ENCODE measurements around the gene SRRD.
"Not testable (repeated sequence)": the region's sequence is repeated elsewhere in the genome, so short reads cannot be mapped to it uniquely, and the experiment has no call there.

SRRD gene

DNA sequence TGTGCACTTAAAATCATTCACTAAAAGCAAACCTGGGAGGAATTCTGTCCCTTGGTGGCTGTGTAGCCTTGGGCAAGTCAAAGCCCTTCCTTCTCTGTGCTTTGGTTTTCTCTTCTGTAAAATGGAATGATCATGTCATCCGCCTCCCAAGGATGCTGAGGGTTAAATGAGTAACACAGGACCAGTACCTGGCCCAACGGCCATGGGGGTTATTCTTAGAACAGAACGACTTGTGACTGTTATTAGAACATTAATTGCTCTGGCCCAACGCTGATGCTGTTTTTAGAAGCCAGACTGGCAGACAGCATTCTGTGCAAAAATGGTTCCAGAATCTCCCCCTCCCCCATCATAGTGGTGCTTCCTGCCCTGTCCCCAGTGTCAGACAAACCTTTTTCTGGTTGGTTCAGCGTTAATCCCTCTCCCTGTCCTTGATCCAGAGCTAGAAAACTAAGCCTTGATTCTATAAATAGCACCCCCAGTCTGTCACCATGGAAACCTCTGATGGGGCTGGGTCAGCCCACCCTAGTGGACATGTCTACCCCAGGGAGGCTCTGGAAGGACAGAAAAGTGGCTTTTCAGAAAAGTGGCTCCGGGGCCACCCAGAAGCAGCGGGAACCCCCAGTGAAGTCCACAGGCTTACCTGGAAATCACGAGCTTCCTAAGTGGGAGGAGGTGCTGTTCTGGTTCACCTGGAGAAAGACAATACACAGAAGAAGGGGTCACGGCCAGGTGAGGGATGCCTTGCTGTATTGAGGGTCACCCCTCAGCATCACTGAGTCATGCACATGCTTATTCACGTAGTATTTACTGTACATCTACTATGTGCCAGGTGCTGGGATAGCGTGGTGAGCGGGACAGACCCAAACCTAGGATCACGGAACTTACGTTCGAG lies 44.1 kb downstream of the SRRD start:
- TF ChIP-seq, protein P1, sequence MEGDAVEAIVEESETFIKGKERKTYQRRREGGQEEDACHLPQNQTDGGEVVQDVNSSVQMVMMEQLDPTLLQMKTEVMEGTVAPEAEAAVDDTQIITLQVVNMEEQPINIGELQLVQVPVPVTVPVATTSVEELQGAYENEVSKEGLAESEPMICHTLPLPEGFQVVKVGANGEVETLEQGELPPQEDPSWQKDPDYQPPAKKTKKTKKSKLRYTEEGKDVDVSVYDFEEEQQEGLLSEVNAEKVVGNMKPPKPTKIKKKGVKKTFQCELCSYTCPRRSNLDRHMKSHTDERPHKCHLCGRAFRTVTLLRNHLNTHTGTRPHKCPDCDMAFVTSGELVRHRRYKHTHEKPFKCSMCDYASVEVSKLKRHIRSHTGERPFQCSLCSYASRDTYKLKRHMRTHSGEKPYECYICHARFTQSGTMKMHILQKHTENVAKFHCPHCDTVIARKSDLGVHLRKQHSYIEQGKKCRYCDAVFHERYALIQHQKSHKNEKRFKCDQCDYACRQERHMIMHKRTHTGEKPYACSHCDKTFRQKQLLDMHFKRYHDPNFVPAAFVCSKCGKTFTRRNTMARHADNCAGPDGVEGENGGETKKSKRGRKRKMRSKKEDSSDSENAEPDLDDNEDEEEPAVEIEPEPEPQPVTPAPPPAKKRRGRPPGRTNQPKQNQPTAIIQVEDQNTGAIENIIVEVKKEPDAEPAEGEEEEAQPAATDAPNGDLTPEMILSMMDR (IDR thresholded peaks at IDR 0.05; ENCODE audit: insufficient read depth, low read length, poor library complexity, severe bottlenecking), result no peak
- TF ChIP-seq EZH2phosphoT487 (conservative IDR thresholded peaks at IDR 0.05; ENCODE audit: low read length), result no peak
- Histone ChIP-seq H3K4me2 (ENCODE audit: low read depth, low read length, poor library complexity, severe bottlenecking) (no peak overlapping the region), H3K27me3 (ENCODE audit: low read length) (no peaks in the 10 kb centered on the region), H3K27ac (ENCODE audit: low read depth, low read length) (no peak overlapping the region), H3K9ac (ENCODE audit: low read length) (no peak overlapping the region), H3K9me2 (replicated peaks; ENCODE audit: insufficient read depth, low read length) (no peaks in the 10 kb centered on the region), H3K4me3 (ENCODE audit: insufficient read depth, low read length, poor library complexity, severe bottlenecking) (no peak overlapping the region), H3K9me3 (ENCODE audit: insufficient read depth, low read length) (no peaks in the 10 kb centered on the region), H3K36me3 (ENCODE audit: low read length) (no peaks in the 10 kb centered on the region), H3K79me2 (ENCODE audit: insufficient read depth, low read length) (no peaks in the 10 kb centered on the region), H2AFZ (ENCODE audit: low read depth, low read length, severe bottlenecking) (no peak overlapping the region), H3F3A (ENCODE audit: insufficient read depth) (peaks cover 6% of the 10 kb centered on the region; the same call in 1 of the 2 replicates), H4K20me1 (ENCODE audit: low read depth, low read length) (no peaks in the 10 kb centered on the region)

DNA sequence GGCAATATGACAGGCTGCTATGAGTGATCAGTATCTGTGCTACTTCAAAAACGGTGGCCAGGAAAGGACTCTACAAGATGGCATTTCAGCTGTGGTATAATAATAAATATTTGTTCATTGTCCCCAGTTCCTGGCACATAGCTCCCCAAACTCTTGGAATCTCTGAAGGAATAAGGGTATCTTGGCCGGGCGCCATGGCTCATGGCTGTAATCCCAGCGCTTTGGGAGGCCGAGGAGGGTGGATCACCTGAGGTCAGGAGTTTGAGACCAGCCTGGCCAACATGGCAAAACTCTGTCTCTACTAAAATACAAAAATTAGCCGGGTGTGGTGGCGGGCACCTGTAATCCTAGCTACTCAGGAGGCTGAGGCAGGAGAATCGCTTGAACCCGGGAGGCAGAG lies 44.8 kb downstream of the SRRD start:
- H2AFZ ChIP-seq (ENCODE audit: low read depth, low read length, severe bottlenecking); H3F3A ChIP-seq (ENCODE audit: insufficient read depth); H4K20me1 ChIP-seq (ENCODE audit: low read depth, low read length); H3K27ac ChIP-seq (ENCODE audit: low read depth, low read length); H3K9me2 ChIP-seq (replicated peaks; ENCODE audit: insufficient read depth, low read length); H3K36me3 ChIP-seq (ENCODE audit: low read length); H3K4me2 ChIP-seq (ENCODE audit: low read depth, low read length, poor library complexity, severe bottlenecking); H3K9ac ChIP-seq (ENCODE audit: low read length); H3K9me3 ChIP-seq (ENCODE audit: insufficient read depth, low read length); H3K4me3 ChIP-seq (ENCODE audit: insufficient read depth, low read length, poor library complexity, severe bottlenecking); H3K27me3 ChIP-seq (ENCODE audit: low read length); H3K79me2 ChIP-seq (ENCODE audit: insufficient read depth, low read length): not testable (repeated sequence)

DNA sequence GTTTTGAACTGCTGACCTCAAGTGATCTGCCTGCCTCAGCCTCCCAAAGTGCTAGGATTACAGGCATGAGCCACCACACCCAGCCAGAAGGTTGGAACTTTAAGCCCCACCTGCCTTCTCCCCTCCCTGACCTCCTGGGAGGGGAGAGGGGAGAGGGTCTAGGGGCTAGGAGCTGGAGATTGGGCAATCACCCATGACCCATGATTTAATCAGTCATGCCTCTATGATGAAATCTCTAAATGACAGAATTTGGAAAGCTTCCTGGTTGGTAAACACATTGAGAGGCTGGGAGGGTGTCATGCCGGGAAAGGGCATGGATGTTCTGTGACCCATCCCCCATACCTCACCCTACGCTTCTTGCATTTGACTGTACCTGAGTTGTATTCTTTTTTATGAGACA lies 45.7 kb downstream of the SRRD start:
- no peaks in the 10 kb centered on the region for H4K20me1 ChIP-seq (ENCODE audit: low read depth, low read length)
- H3K79me2 ChIP-seq (ENCODE audit: insufficient read depth, low read length), result no peaks in the 10 kb centered on the region
- H3K9ac ChIP-seq (ENCODE audit: low read length), result no peak overlapping the region
- H3K36me3 ChIP-seq (ENCODE audit: low read length), result no peaks in the 10 kb centered on the region
- no peaks in the 10 kb centered on the region for H3K27me3 ChIP-seq (ENCODE audit: low read length)
- no peak overlapping the region for H3K4me2 ChIP-seq (ENCODE audit: low read depth, low read length, poor library complexity, severe bottlenecking)
- peaks cover 12% of the 10 kb centered on the region; the same call in 1 of the 2 replicates for H3F3A ChIP-seq (ENCODE audit: insufficient read depth)
- H3K27ac ChIP-seq (ENCODE audit: low read depth, low read length), result no peak overlapping the region
- TF ChIP-seq, protein P1 (IDR thresholded peaks at IDR 0.05; ENCODE audit: insufficient read depth, low read length, poor library complexity, severe bottlenecking), result no peak
- TF ChIP-seq EZH2phosphoT487 (conservative IDR thresholded peaks at IDR 0.05; ENCODE audit: low read length), result no peak
- no peaks in the 10 kb centered on the region for H3K9me2 ChIP-seq (replicated peaks; ENCODE audit: insufficient read depth, low read length)
- no peak overlapping the region for H2AFZ ChIP-seq (ENCODE audit: low read depth, low read length, severe bottlenecking)
- no peaks in the 10 kb centered on the region for H3K9me3 ChIP-seq (ENCODE audit: insufficient read depth, low read length)
- no peak overlapping the region for H3K4me3 ChIP-seq (ENCODE audit: insufficient read depth, low read length, poor library complexity, severe bottlenecking)

DNA sequence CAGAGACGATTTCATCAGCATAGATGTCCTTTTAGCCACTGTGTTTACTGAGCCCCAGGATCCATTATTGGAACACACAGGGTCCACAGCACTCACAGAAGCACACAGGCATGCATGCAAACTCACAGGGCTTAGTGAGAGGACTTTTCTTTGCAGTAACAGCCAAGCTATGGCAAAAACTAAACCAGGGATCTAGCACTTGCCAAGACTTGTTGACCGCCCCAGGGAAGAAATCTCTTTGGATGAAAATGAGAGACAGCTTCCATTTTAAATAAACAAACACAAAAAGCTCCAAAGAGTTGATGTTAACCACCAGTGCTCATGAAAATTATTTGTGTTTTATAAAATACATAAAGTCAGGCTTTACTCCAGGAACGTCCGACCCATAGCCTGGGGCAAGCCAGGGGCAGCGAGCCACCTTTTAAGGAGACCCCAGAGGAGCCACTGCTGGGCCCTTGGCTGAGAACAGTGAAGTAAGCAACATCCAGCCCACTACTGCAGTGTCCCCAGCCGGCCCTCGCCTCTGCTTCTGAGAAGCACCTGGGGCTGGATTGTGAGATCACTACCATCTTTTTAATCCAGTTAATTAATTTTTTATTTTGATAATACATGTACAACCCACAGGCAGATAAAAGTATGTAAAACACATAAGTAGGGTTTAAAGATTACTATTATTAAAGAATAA lies 50.6 kb downstream of the SRRD start:
- Histone ChIP-seq H3K36me3 (ENCODE audit: low read length) (no peaks in the 10 kb centered on the region), H3K9ac (ENCODE audit: low read length) (peak overlapping the region; percentile 65), H4K20me1 (ENCODE audit: low read depth, low read length) (no peaks in the 10 kb centered on the region), H3K27ac (ENCODE audit: low read depth, low read length) (peak overlapping the region; percentile 99), H3K9me3 (ENCODE audit: insufficient read depth, low read length) (no peaks in the 10 kb centered on the region), H3K4me2 (ENCODE audit: low read depth, low read length, poor library complexity, severe bottlenecking) (peak overlapping the region; percentile 90), H3K4me3 (ENCODE audit: insufficient read depth, low read length, poor library complexity, severe bottlenecking) (peak overlapping the region; percentile 39), H3K9me2 (replicated peaks; ENCODE audit: insufficient read depth, low read length) (no peaks in the 10 kb centered on the region), H3F3A (ENCODE audit: insufficient read depth) (peaks cover 27% of the 10 kb centered on the region), H2AFZ (ENCODE audit: low read depth, low read length, severe bottlenecking) (peak overlapping the region; percentile 3), H3K79me2 (ENCODE audit: insufficient read depth, low read length) (no peaks in the 10 kb centered on the region), H3K27me3 (ENCODE audit: low read length) (no peaks in the 10 kb centered on the region)
- no peak for TF ChIP-seq EZH2phosphoT487 (conservative IDR thresholded peaks at IDR 0.05; ENCODE audit: low read length)
- TF ChIP-seq, protein P1 (IDR thresholded peaks at IDR 0.05; ENCODE audit: insufficient read depth, low read length, poor library complexity, severe bottlenecking), result no peak

Measured in SU-DHL-6 (cell line).